Activated T-cell treated with anti-CD3 and anti-CD28 coated beads, Interleukin-2, amount 50 U/mL, for 1 hour (primary cell): ENCODE measurements around the gene BCAR1.
"Not testable (repeated sequence)": the region's sequence is repeated elsewhere in the genome, so short reads cannot be mapped to it uniquely, and the experiment has no call there.

Source experiments
- DNase-seq: peaks from one replicate; pipeline ENCODE4 v3.0.0-alpha.2; 2020

The BCAR1 gene

DNA sequence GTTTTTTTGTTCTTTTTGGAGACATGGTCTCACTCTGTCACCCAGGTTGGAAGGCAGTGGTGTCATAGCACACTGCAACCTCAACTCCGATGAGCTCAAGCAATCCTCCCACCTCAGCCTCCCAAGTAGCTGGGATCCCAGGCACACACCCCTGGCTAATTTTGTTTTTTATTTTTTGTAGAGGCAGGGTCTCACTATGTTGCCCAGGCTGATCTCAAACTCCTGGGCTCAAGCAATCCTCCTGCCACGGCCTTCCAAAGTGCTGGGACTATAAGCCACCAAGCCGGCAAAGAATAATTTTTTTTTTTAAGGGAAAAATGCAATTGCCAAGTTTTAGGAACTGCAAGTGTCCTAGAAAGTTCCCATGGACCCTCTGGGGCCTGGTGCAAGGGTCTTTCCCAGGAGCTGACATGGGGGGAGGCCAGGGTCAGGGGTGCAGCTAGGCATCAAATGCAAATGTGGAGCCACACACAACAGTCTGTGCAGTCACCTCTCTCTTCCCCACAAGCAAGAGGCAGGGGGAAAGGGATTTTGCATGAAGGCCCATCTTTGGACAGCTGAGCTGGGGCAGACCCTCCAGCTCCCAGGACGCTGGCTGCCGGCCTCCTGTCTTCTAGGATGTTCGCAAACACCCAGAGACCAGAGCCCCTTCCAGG lies 20.1 kb upstream of the BCAR1 start:
- DNase-seq, result no peak

DNA sequence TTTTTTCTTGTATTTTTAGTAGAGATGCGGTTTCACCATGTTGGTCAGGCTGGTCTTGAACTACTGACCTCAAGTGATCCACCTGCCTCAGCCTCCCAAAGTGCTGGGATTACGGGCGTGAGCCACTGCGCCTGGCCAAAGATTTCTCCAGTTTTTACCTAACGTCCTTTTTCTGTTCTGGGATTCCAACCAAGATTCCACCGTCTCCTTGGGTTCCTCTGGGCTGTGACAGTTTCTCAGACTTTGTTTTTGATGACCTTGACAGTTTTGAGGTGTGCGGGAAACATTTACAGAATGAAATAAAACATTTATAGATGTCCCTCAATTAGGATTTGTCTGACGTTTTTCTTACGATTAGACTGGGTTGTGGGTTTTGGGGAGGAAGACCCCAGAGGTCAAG lies 17.9 kb upstream of the BCAR1 start:
- DNase-seq, result not testable (repeated sequence)

DNA sequence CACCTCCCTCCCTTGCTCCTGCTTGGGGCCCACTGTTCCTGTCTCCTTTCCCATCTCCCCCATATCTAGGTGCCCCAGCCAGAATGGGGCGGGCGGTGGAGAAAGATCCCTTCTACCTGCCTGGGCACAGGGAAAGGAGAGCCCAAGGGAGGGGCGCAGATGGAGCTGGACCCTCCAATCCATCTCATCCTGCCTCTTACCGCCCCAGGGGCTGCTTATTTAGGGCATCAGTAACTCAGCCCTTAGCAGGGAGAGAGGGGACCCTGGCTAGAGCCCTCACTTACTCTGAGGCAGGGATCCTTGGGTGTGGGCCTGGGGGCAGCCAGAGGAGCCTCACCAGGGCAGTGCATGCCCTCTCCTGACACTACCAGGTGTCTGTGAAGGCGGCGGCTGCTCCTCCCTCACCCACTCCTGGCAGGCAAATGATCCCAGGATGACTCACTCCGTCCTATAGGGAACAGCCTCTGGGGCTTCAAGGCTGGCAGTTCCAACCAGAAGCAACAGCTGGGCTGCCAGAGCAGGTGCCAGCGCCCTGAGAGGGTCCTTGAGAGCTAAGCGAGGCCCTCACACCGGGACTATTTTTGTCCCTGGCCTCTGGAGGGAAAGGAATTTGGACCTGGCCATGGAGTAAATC lies 16.3 kb upstream of the BCAR1 start:
- DNase-seq, result no peak

DNA sequence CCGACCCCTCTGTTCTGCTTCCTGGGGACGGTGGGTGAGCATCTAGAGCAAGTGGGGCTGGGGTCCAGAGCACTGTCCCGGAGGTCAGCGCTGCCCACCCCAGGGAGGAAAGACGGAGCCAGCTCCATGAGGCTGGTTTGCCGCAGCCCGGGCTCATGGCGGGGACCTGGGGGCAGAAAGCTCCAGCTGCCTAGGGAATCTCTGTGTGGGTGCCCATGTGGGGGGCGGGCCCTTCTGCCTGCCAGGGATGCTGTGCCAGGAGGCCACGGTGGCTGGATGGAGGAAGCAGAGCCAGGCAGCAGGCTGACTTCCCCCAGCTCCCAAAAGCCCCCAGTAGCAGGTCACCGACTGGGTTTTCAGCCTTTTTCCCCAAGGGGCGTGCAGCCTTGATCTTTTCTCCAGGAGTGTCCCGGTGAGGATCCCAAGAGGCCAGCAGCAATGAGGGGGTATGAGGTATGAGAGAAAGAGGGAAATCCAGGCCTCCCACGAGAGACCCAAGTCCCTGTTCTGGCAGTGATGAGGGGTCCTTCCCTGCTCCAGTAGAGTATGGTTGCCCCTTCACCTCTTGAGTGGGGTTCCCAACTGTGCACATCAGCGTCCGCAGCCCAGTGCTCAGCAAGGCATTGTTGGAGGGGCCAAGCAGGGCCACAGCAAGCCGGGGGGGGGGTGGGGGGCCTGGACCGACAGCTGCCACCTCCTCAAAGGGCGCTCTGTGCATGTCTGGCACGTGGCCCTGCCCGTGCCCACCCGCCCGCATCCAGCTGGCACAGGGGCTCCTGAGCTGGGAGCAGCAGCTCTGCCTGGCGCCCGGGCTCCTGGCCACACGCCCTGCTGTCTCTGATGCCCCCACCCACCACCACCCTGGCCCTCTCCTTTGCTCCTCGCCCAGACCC lies 15.6 kb upstream of the BCAR1 start:
- no peak for DNase-seq

DNA sequence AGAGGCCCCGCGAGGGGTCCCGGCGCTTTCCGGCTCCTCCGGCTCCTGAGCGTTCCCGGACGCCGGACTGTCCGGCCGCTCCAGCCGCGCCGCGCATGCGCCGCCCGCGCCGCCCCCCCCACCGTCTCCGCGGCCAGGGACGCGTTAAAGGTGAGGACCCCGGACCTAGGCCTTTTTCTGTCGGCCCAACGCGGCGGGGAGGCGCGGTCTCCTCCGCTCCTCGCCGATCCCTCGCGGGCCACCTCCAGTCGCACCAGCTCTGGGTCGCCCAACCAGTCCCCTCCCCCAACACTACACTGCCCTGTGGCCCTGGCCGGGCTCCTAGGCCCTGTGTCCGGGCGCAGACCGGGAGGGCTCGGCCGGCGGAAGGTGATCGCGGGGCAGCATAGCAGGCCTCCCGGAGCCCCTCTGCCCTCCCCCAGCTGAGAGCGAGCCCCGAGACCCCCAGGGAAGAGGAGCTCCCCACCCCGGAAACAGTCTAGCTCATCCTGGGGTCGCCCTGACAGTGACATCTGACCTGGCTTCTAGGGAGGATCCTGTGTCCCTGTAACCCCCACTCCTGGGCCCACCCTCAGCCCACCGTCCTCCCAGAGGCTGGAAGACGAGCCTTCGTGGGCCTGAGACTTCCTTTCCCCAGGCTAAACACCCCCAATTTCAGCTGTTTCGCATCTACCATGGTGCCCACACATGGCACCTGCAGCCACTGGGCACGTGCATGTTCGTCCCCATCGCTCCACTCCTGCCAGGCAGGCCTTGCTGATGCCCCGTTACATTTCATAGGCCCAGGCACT lies 14.7 kb upstream of the BCAR1 start:
- no peak for DNase-seq

DNA sequence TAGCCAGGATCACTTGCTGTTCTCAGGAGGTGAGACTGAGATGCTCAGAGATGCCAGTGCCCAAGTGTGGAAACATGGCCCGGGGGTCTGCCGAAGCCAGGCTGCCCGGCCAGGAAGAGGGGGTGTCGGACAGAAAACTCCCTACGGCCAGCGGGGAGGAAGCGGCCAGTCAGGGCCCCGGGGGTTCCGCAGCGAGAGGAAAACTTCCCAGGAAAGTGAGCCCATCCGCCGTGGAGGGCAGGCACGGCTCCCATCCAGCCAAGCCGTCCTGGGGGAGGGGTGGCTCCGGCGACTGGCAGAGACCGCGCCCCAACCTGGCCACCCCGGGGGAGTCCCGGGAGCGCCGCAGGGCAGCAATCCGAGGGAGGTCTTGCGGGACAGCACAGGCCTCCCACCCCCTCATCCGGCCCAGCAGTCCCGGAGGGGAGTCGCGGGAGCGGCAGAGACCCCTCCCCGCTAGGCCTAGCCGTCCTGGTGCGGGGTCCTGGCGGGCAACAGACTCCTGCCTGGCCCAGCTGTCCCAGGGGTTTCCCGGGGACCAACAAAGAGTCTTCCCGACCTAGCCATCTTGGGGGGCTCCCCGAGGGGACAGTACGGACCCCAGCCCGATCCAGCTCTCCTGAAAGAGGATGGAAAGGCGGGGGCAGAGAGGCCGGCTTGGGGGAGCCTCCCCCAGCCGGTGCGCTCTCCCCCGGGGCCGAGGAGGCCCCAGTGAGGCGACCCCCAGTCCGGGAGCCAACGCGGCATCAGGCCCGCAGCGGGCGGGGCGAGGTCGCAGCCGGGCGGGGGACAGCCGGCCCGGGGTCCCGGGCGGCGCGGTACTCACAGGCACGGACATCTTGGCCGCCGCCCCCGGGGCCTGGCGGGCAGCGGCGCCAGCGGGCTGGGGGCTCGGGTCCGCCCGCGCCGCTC lies 13.8 kb upstream of the BCAR1 start:
- DNase-seq, result no peak

DNA sequence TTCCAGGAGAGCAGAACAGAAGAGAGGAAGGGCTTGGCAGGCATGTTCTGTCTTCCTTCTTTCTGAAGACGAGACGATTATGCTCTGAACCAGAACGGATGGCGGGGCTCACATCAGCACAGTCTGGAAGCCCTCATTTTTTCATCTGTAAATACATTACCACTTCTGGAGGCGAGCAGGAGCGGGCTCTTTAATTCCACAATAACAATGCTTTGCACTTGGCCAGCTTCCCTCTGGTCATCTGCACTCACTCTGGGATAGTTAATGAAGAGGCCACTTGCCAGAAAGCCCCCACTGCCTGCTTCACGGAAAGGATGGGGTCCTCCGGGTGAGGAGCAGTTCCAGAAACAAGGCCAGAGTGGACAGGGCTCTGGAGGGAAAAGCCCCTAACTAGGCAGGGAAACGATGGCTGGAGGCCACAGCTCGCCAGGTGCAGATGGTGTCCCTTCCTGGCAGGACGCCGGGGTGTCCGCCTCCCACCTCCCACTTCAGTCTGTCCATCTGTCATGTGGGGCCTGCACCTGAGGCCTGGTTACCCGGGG lies 13.1 kb upstream of the BCAR1 start:
- DNase-seq, result no peak

DNA sequence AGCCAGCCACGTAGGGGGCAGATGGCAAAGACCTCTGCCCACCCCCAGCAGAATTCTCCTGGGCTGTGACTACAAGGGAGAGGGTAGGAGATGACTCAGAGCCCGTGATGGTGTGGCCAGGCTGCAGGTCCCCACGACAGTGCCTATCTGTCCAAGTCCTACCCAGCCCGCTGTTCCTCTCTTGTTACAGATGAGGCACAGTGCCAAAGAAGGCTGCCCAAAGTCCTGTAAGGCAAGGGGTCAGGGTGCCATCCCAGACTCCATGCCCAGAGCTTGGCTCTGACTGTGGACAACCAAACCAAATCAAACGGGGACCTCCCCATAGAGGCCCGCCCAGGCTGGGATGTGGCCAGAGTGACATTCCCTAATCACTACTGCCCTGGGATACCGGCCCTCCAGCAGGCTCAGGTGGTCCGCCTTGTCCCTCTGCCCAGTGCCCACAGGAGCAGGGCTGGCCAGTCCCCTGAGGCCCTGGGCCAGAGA lies 12.6 kb upstream of the BCAR1 start:
- DNase-seq, result no peak

DNA sequence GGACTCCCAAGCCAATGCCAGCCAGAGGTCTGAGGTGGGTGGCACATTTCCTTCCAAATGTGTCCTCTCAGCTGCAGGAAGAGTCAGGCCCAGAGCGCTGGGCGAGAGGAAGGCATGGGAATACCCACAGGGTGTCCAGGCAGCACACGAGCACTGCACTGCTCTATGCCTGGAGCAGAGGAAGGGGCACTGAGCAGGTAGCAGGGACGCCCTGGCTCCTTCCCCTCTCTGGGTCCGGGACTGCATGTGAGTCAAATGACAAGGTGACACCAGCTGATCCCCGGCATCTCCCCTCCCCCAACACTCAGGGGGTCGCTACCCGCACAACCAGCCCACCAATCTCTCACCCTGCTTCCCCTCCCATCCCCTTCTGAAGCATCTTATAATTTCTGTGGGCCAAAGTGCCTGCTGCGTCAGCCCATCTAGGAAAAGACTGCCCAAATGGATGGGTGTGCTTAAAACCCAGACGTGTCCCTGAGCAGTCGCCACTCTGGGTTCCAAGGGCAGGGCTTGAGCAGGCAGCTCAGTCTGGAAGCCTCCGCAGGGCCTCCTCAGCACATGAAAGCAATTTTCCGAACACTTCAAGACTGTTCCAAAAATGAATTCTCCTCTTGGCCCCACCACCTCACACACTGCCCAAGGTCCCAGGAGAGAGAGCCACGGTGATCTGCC lies 12.0 kb upstream of the BCAR1 start:
- DNase-seq, result no peak

DNA sequence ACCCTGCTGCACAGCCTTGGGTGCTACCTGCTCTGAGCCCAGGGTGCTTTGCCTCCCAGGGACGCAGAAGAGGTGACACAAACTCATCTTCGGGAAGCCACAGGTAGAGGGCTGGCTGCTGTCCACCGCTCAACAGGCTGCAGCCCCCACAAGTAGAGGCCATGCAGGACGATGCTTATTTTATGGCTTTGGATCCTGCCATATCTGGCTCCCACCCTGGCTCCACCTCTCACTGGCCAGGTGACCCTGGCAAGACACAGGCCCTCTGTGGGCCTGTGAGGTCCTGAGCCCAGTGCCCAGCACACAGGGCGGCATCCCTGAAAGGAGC lies 11.3 kb upstream of the BCAR1 start:
- DNase-seq, result no peak

DNA sequence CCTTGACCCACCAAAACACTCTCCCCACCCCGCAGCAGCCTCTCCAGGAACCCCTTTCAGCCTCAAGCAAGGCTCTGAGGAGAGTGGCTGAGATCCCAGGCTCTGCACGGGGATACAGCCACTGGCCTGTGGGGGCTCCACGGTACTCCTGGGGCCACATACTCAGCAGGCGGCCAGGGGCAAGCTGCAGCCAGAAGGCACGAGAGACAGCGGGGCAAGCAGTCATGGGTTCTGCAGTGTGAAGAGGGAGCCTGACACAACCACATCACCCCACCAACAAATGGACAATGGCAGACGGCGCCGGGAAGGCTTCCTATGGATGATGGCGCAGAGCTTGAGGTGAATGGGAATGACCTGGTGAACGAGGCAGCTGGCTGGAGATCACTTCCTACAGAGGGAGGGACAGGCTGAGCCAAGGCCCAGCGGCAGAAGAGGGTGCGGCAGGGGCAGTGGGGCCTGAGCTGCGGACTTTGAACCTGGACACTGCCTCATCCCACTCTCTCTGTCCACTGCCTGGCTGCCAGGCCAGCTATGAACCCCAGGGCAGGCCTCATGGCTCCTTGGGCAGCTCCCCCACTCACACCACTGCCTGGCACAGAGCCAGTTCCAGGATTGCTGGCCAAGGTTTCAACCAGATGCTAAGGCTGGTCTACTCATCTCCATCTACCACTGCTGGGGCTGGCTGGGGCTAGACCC lies 10.8 kb upstream of the BCAR1 start:
- DNase-seq, result no peak

DNA sequence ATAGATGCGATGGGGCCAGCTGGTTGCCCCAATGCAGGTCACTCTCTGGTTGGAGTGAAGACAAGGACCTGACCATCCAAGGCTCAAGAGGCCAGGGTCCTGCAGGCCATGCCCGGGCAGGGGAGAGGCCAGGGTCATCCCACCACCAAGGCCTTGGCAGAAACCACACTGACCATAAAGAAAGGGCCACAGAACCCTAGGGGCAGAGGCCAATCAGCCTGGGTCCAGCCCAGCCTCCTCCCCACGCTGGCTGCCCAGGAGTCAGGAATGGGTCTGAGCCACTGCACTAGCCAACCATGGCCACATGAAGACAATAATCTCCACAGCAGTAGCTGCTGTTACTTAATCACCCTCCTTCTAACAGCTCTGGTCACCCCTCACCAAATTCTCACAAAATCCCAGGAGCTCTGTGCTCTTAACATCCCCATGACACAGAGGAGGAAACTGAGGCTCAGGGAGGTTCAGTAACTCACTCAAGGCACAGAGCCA lies 10.2 kb upstream of the BCAR1 start:
- DNase-seq, result no peak

DNA sequence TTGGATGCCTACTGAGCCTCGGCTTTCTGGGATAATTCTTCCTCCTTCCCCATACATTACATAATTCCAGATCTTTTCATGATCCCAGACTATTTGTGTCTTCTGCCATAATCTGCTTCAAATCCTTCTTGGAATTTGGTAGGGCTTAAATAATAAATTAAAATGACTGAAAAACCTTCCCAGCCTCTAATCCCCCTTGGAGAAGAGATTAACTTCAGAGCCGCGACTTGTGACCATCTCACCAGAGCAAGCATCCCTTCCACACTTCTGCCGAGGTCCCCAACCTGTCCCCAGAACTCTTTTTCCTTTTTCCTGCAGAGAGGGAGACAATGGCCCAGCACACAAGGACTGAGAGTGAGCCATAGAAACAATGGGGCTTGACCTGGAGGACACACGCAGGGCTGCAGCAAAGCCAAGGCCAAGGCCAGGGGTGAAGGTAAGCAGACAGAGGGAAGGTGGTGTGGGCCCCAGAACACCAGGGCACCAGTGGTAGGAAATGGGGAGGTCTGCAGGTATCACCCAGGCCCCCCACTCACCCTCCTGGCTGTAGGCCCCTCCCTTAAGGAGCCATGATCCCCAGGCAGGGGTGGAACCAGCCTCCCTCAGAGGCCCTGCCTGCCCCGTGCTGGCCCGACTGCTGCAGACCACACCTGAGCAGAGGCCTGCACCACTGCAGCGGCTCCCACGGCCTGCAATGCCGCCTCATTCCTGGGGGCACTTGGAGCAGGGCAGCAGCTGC lies 9.6 kb upstream of the BCAR1 start:
- no peak for DNase-seq

DNA sequence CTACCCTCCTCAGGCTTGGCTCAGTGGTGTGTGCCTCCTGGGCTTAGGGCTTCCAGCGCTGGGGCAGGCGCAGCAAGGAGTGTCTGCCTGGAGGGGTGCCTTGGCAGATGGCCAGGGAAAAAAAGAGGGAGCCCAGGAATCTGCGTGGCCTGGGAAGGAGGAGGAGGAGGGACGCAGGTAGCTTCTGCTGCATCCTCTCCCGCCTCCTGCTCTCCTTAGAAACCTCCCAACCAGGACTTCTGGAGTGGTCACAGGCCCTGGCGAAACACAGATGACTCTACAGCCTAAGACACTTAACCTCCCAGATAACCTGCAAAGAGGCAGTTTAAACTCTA lies 7.3 kb upstream of the BCAR1 start:
- DNase-seq, result no peak

DNA sequence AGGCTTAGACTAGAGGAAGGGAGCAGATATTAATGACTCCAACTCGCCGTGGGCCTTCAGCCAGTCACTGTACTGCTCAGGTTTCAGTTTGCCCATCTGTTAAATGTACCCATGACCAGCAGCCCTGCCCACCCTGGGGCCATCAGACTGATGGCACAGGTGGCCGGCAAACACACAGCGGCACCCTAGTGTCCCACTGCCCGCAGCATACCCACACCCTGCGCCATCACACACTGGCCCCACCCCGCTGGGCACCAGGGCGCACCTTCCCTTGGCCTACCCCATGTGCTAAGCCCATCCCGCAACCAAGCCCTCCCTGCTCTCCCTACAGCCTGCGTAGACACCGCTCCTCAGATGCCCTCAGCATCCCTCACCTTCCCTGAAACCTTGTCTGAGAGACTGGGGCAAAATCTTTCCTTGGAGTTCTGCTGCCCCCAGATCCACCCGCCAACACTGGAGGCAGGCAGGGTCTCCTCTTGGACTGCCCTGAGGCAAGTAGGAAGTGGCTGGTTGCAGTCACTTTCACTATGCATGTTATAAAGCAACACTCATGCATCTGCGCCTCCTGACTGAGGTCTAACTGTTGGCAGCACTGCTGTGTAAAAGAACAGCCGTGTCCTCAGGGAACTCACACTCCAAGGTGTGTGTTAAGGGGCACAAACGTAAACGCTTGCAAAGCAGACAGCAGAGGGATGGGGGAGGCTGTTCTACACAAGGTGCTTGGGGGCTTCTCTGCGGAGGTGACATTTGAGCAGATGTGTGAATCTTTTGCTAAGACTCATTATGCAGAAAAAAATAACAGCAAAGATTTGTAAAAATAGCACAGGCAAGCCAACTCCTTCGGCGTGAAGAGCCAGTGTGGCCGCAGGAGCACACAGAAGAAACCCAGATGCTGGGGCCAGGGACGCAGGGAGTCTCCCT lies 6.7 kb upstream of the BCAR1 start:
- no peak for DNase-seq

DNA sequence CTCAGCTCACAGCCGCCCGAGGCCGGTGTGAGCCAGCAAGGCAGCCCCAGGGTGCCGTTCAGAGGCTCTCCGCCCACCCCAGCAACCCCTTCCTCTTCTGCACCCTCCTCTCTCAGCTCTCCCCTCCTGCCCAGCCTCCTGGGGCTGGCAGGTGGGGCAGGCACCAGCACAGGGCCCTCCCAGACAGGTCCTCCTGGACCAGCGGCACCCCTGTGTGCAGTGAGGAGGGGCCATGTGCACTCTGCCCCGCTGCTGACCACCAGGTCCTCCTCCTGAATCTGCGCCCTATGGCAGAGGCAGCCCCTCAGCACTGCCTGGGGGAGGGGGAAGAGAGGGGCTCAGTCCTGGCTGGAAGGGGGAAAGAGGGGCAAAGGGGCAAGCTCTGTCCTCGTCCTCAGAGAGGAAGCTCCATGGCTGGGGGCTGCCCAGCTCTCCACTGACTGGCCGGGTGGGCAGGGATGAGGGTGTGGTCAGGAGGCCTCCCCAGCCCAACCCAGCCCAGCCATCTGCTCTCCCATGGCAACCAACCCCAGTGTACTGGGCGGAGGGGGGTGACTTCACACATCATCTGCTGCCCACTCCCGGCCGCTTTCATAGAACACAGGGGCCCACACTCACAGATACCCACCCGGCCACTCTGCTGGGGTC lies 5.4 kb upstream of the BCAR1 start:
- DNase-seq, result no peak

DNA sequence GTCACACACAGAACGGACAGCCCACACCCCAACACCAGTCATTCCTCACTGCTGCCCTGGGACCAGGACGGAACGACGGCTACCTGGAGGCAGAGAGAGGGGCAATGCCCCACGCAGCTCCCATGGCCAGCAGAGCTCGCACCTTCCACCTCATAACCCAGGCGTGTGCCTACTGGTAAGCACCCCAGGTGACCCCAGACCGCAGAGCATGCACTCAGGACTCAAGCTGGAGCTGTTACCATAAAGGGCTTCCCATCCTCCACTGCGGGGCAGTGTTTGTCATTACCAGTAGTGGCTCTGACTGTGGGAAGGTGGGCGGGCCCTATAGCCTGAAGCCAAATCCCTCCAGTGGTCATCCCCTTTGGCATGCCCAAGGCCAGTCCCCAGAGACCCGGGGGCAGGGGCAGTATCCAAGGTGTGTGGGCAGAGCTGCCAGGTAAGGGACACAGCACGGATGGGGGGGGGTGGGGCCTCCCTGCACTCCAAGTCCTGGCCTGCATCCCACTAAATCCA lies 4.7 kb upstream of the BCAR1 start:
- no peak for DNase-seq

DNA sequence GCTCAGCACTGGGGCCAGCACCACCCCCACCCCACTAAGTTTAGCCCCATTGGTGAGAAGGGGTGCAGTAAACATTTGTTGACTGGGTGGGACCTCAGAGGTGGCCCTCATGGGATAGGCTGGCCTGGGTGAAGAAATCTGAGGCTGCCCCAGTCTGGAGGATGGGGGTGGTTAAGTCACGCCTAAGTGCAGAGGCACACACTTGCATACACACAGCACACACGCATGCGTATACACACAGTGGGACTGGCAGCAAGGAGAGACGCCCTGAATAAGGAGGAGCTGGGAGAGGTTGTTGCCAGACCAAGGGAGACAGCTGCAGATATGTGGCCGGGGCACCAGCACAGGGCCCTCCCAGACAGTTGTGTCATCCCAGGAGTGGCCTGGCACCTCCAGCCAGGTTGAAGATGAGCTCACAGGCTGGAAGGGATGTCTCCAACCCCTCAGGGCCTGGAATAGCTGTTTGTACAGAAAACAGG lies 3.0 kb upstream of the BCAR1 start:
- no peak for DNase-seq
